SK-N-SH (cell line): Measurements from ENCODE around the gene LYPD8. TPM values are rescaled to one million over a fixed set of nuclear protein-coding genes. Genes with fewer than 3 reads are reported as not detected.

Experiments used
- CTCF ChIA-PET: fragments of 300-600, 350-600 bp; formaldehyde crosslinking; extraction: SDS; loops from one replicate; lab custom pipeline; 2021; lab: Yijun Ruan, JAX
- POLR2A ChIA-PET: fragments of 350-600 bp; sonication (Branson Sonifier 250); formaldehyde crosslinking; extraction: SDS; loops from one replicate; lab custom pipeline; 2020; ENCODE audit warnings: antibody characterized with exemption, inconsistent platforms; lab: Yijun Ruan, JAX
- DNase-seq: peaks from one replicate; pipeline ENCODE4 v3.0.0; 2012
- H2AFZ ChIP-seq: fragments of 200-600 bp; sonication (generic); 2 replicates; pipeline ENCODE4 v1.8.1; 2016; ENCODE audit warnings: antibody characterized with exemption, mild to moderate bottlenecking, low read depth
- H3F3A ChIP-seq: fragments of 200-600 bp; sonication (generic); replicated peaks from 2 replicates; pipeline ENCODE3; 2016; ENCODE audit warnings: antibody characterized with exemption, mild to moderate bottlenecking; ENCODE audit not compliant: insufficient read depth
- H3K27ac ChIP-seq, 2 experiments: fragments of 200-500 bp in 1 of 2; fragments of 200-600 bp in 1 of 2; sonication (Bioruptor generic) in 1 of 2; sonication (generic), shearing (Covaris generic) in 1 of 2; 2 replicates each; pipeline versions ENCODE4 v1.5.1 to v1.6.1; 2014 to 2016; ENCODE audit warnings: low read depth in 2 of 2, inconsistent platforms in 1 of 2, low read length in 1 of 2, mild to moderate bottlenecking in 1 of 2, mixed read lengths in 1 of 2
- H3K27me3 ChIP-seq: fragments of 200-600 bp; sonication (generic), shearing (Covaris generic); 2 replicates; pipeline ENCODE4 v1.6.1; 2016; ENCODE audit warnings: mixed run types; ENCODE audit not compliant: insufficient read depth
- H3K36me3 ChIP-seq, 2 experiments: fragments of 200-500 bp in 1 of 2; fragments of 200-600 bp in 1 of 2; sonication (Bioruptor generic) in 1 of 2; sonication (generic) in 1 of 2; replicated peaks in 1 of 2; 2 replicates each; pipeline versions ENCODE3 to v1.5.1; 2014 to 2016; ENCODE audit warnings: low read length in 1 of 2, mild to moderate bottlenecking in 1 of 2; ENCODE audit not compliant: insufficient read depth in 2 of 2, control insufficient read depth in 1 of 2
- H3K4me1 ChIP-seq, 2 experiments: fragments of 200-500 bp in 1 of 2; fragments of 200-600 bp in 1 of 2; sonication (Bioruptor generic) in 1 of 2; sonication (generic), shearing (Covaris generic) in 1 of 2; 2 replicates each; pipeline versions ENCODE4 v1.5.1 to v1.6.1; 2014 to 2016; ENCODE audit warnings: low read depth in 1 of 2, low read length in 1 of 2, mixed run types in 1 of 2; ENCODE audit not compliant: insufficient read depth in 2 of 2, control insufficient read depth in 1 of 2
- H3K4me2 ChIP-seq: fragments of 200-600 bp; sonication (generic), shearing (Covaris generic); 2 replicates; pipeline ENCODE4 v1.6.1; 2017; ENCODE audit warnings: mixed run types
- H3K4me3 ChIP-seq, 2 experiments: fragments of 200-500 bp in 1 of 2; fragments of 200-600 bp in 1 of 2; sonication (Bioruptor generic) in 1 of 2; sonication (generic), shearing (Covaris generic) in 1 of 2; 2 replicates each; pipeline versions ENCODE4 v1.5.1 to v1.8.1; 2014 to 2016; ENCODE audit warnings: low read depth in 2 of 2, inconsistent platforms in 1 of 2, low read length in 1 of 2, mild to moderate bottlenecking in 1 of 2, mixed read lengths in 1 of 2, moderate library complexity in 1 of 2
- H3K79me2 ChIP-seq: fragments of 200-600 bp; sonication (generic); 2 replicates; pipeline ENCODE4 v1.8.1; 2017; ENCODE audit warnings: mild to moderate bottlenecking; ENCODE audit not compliant: insufficient read depth
- H3K9ac ChIP-seq: fragments of 200-600 bp; sonication (generic); 2 replicates; pipeline ENCODE4 v1.6.1; 2017; ENCODE audit warnings: mixed run types
- H3K9me2 ChIP-seq: fragments of 200-600 bp; sonication (generic); 2 replicates; pipeline ENCODE4 v1.6.1; 2017; ENCODE audit warnings: mixed run types
- H3K9me3 ChIP-seq: fragments of 200-600 bp; sonication (generic); 2 replicates; pipeline ENCODE4 v1.6.1; 2017; ENCODE audit warnings: mixed run types, mild to moderate bottlenecking, moderate library complexity
- H4K20me1 ChIP-seq: fragments of 200-600 bp; sonication (generic); 2 replicates; pipeline ENCODE4 v1.6.1; 2017; ENCODE audit warnings: mild to moderate bottlenecking, mixed run types; ENCODE audit not compliant: insufficient read depth
- CHD2 ChIP-seq: fragments of 150-350 bp; IDR thresholded peaks from 2 replicates; pipeline ENCODE4 v1.6.1; 2018; ENCODE audit warnings: low read length; ENCODE audit not compliant: partially characterized antibody
- ELF1 ChIP-seq: IDR thresholded peaks from 2 replicates; pipeline ENCODE4 v1.4.0; 2012
- EP300 ChIP-seq, 2 experiments: IDR thresholded peaks; 2 replicates each; pipeline versions ENCODE4 v1.4.0 to v1.6.1; 2012; ENCODE audit warnings: borderline replicate concordance in 1 of 2, low read depth in 1 of 2, low read length in 1 of 2
- EZH2phosphoT487 ChIP-seq: fragments of 200-600 bp; sonication (generic); IDR thresholded peaks from 2 replicates; pipeline ENCODE4 v1.6.1; 2017; ENCODE audit warnings: low read depth, mixed run types, mild to moderate bottlenecking, antibody characterized with exemption, moderate library complexity, borderline replicate concordance
- FOXJ3 ChIP-seq: sonication (generic); formaldehyde crosslinking; IDR thresholded peaks from 2 replicates; pipeline ENCODE4 v1.5.1; 2020; ENCODE audit warnings: mild to moderate bottlenecking, missing genetic modification reagents
- FOXM1 ChIP-seq: IDR thresholded peaks from 2 replicates; pipeline ENCODE4 v1.4.0; 2012; ENCODE audit warnings: low read depth, mild to moderate bottlenecking
- GABPA ChIP-seq: IDR thresholded peaks from 2 replicates; pipeline ENCODE4 v1.4.0; 2012; ENCODE audit warnings: low read depth, mild to moderate bottlenecking
- GATA2 ChIP-seq: sonication (generic); formaldehyde crosslinking; IDR thresholded peaks from 2 replicates; pipeline ENCODE4 v1.5.0; 2020; ENCODE audit warnings: mild to moderate bottlenecking, missing genetic modification reagents
- MAX ChIP-seq: IDR thresholded peaks from 2 replicates; pipeline ENCODE4 v1.4.0; 2012; ENCODE audit warnings: low read depth
- MEF2A ChIP-seq: IDR thresholded peaks from 2 replicates; pipeline ENCODE4 v1.4.0; 2012; ENCODE audit warnings: low read depth, borderline replicate concordance
- PBX3 ChIP-seq: IDR thresholded peaks from 2 replicates; pipeline ENCODE4; 2012
- POLR2AphosphoS5 ChIP-seq: IDR thresholded peaks from 2 replicates; pipeline ENCODE4 v1.6.1; 2012; ENCODE audit warnings: low read depth, low read length
- RAD21 ChIP-seq: IDR thresholded peaks from 2 replicates; pipeline ENCODE4 v1.6.1; 2012; ENCODE audit warnings: mild to moderate bottlenecking, low read length
- RCOR1 ChIP-seq: fragments of 150-350 bp; IDR thresholded peaks from 2 replicates; pipeline ENCODE4 v1.6.1; 2017; ENCODE audit warnings: antibody characterized with exemption, low read length
- RFX5 ChIP-seq: IDR thresholded peaks from 2 replicates; pipeline ENCODE4 v1.6.1; 2012; ENCODE audit warnings: mild to moderate bottlenecking, improper control_type of control experiment, low read length
- TAF1 ChIP-seq: IDR thresholded peaks from 2 replicates; pipeline ENCODE4 v1.6.1; 2012; ENCODE audit warnings: low read depth, mild to moderate bottlenecking, low read length, moderate library complexity, borderline replicate concordance
- TEAD4 ChIP-seq: IDR thresholded peaks from 2 replicates; pipeline ENCODE4 v1.4.0; 2012; ENCODE audit warnings: mild to moderate bottlenecking, borderline replicate concordance; ENCODE audit not compliant: insufficient read depth
- USF1 ChIP-seq: IDR thresholded peaks from 2 replicates; pipeline ENCODE4 v1.4.0; 2012; ENCODE audit warnings: low read depth, borderline replicate concordance
- USF2 ChIP-seq: fragments of 150-350 bp; IDR thresholded peaks from 2 replicates; pipeline ENCODE4 v1.6.1; 2017; ENCODE audit warnings: antibody characterized with exemption, low read length, low read depth, borderline replicate concordance
- WGBS: methylation state at CpG from one replicate; pipeline ENCODE4 v1.1.6; 2017; ENCODE audit warnings: low lambda C conversion rate; 5-methylcytosine and 5-hydroxymethylcytosine counted together
- polyA plus RNA-seq, 3 experiments: library from polyadenylated mRNA; depleted of rRNA; stranded (reverse); fragments of >200 nt; gene quantifications; 2 replicates each; pipeline ENCODE4 v1.2.3, GENCODE V29; 2012

LYPD8 gene
- polyA plus RNA-seq, 1 of the 3 experiments (the other 2 are of a cell fraction): 1.5 TPM

GRCh38 chr1:248778906-248779305 lies 23.3 kb upstream of the LYPD8 start:
- Histone ChIP-seq H3K79me2 (no peaks in the 10 kb centered on the region), H3K4me3 (no peak overlapping the region), H3K9me2 (no peaks in the 10 kb centered on the region), H3K27me3 (peaks cover 19% of the 10 kb centered on the region), H3K9ac (no peak overlapping the region), H3K27ac (no peak overlapping the region), H3K9me3 (no peaks in the 10 kb centered on the region), H4K20me1 (no peaks in the 10 kb centered on the region), H2AFZ (no peak overlapping the region), H3K36me3 (no peaks in the 10 kb centered on the region), H3K4me1 (peaks cover 0 to 6% of the 10 kb centered on the region in 2 experiments; a peak in 1 of 4 replicates), H3F3A (no peaks in the 10 kb centered on the region), H3K4me2 (no peak overlapping the region)
- DNase-seq: no peak
- 2% methylated on average over 2 of the region's 2 CpGs for WGBS
- POLR2A ChIA-PET: no interaction called here
- no peak for TF ChIP-seq CHD2
- no peak for TF ChIP-seq GATA2 (CRISPR knock-in tag)
- no peak for TF ChIP-seq ELF1
- TF ChIP-seq PBX3: no peak
- TF ChIP-seq EP300 (IDR thresholded peaks at IDR 0.05; ENCODE audit: borderline replicate concordance in 1 of 2, low read depth in 1 of 2, low read length in 1 of 2): no peak
- no peak for TF ChIP-seq USF1
- TF ChIP-seq RCOR1: no peak
- TF ChIP-seq POLR2AphosphoS5: no peak
- no peak for TF ChIP-seq FOXJ3 (CRISPR knock-in tag)
- TF ChIP-seq GABPA: no peak
- TF ChIP-seq EZH2phosphoT487: no peak
- TF ChIP-seq RAD21: no peak
- TF ChIP-seq USF2: no peak
- no peak for TF ChIP-seq TEAD4
- TF ChIP-seq FOXM1: no peak
- no peak for TF ChIP-seq MAX
- TF ChIP-seq RFX5: no peak
- no peak for TF ChIP-seq MEF2A
- no peak for TF ChIP-seq TAF1
- CTCF ChIA-PET: interaction anchor here (0.6 kb wide), 1 partner anchor 16 kb away, joined by 3 read pairs; no protein-coding TSS in a partner anchor
